Prostate gland (tissue), 2 donors: Measurements from ENCODE around the gene SRGAP1.

Experiments
- POLR2A ChIP-seq: fragments of 450-650 bp; IDR thresholded peaks from one replicate; pipeline ENCODE4 v1.6.1; 2016; ENCODE audit warnings: antibody characterized with exemption, mild to moderate bottlenecking
- POLR2AphosphoS5 ChIP-seq: sonication (generic); formaldehyde crosslinking; IDR thresholded peaks from one replicate; pipeline ENCODE4 v1.6.1; 2017; ENCODE audit warnings: antibody characterized with exemption
- TF ChIP-seq, protein P1 (sequence below), 4 experiments: fragments of 200-600 bp in 2 of 4; fragments of 450-650 bp in 2 of 4; sonication (generic) in 2 of 4; IDR thresholded peaks; 1 replicate in 3 of 4; 2 replicates in 1 of 4; pipeline ENCODE4 v1.5.1; 2016 to 2019; ENCODE audit warnings: antibody characterized with exemption in 4 of 4, mild to moderate bottlenecking in 2 of 4, moderate library complexity in 2 of 4

GRCh38 chr12:64058541-64059265, 214.2 kb downstream of the SRGAP1 start:
- TF ChIP-seq, protein P1, sequence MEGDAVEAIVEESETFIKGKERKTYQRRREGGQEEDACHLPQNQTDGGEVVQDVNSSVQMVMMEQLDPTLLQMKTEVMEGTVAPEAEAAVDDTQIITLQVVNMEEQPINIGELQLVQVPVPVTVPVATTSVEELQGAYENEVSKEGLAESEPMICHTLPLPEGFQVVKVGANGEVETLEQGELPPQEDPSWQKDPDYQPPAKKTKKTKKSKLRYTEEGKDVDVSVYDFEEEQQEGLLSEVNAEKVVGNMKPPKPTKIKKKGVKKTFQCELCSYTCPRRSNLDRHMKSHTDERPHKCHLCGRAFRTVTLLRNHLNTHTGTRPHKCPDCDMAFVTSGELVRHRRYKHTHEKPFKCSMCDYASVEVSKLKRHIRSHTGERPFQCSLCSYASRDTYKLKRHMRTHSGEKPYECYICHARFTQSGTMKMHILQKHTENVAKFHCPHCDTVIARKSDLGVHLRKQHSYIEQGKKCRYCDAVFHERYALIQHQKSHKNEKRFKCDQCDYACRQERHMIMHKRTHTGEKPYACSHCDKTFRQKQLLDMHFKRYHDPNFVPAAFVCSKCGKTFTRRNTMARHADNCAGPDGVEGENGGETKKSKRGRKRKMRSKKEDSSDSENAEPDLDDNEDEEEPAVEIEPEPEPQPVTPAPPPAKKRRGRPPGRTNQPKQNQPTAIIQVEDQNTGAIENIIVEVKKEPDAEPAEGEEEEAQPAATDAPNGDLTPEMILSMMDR (IDR thresholded peaks at IDR 0.05): no peak
- no peak for TF ChIP-seq POLR2A
- no peak for TF ChIP-seq POLR2AphosphoS5
